GM19043 (cell line): ENCODE data around the gene RPS6KB2.

Experiments
- ATAC-seq: cut with Tn5 transposase; IDR thresholded peaks from one replicate; pipeline ENCODE4 v1.9.1; 2021; ENCODE audit warnings: low read depth; ENCODE audit not compliant: unreplicated experiment

The RPS6KB2 gene

DNA sequence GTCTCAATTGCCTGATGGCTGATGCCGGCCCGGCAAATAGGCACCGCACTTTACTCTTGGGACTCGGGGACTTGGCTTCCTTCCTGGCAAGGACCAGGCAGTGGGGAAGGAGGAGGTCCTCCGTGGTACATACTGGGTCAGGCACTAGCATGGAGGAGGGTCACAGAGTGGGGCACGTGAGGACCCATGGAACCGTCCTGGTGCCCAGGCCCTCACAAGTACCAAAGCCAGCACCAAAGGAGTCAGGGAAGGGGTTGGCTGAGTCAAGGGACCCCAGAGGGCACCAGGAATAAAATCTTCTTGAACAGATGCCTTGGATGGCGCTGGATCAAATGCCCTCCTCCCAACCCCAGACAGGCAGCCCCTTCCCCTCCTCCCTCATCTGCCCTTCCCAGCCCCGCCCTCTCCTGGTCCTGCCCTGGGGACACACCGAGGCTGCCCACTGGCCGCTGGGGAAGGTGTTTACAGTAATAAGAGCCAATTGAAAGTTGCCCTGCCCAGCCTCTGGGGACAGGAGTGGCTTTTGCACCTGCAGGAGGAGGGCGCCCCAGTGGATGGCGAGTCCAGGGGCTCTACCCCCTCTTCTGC is 18.4 kb upstream of the RPS6KB2 start:
- no peak for ATAC-seq

DNA sequence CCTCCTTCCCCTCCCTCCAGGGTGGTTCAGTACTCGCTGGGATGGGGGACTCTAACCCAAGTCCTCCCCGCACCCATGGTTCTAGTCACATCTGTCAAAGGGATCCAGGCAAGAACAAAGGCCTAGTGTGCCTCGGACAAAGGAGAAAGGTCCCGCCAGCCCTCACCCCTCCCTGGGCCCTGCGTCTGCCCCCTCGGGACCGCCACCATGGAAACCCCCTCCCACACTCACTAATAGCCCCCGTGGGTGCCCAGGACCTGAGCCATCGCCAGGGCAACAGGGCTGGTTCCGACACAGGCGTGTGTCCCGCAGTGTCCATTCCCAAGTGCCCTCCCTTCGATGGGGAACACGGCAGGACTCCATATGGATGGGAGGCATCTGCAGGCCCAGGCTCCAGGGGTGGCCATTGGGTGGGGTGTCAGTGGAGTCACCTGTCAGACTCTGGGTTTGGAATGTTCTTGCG is 17.9 kb upstream of the RPS6KB2 start:
- no peak for ATAC-seq

DNA sequence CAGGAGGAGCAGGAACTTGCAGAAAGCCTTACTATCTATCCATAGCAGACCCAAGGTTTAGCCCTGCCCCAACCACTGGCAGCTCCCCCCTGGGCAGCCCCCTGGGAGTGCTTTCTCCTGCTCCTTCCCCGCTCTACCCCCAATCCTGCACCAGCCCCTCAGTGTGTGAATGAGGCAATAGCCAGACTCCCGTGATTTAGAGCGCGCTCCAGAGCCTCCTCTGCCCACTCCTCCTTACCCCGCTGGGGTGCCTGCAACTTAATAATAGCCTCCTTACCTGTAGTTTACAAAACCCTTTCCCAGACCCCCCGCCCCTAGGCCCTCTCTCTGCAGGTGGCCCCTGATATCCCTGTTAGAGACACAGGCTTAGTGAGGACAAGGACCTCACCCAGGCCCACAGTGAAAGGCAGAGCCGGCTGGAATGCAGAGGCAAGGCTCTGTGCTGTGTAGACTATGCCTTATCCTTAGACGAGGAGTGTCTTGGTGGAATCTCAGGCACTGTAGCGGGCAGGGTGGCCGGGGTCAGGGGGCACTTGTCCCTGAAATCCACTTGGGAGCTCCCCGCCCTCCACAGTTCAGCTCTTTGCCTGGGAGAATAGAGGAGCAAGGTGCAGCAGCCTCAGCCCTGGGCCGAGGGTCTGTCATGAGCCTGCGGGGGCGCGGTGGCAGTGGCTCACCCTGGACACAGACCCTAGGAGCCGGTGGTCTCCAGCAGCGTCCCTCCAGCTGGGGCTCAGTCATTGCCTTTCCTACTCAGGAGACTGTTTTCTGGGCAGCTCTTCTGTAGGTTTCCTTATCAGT is 17.1 kb upstream of the RPS6KB2 start:
- no peak for ATAC-seq

DNA sequence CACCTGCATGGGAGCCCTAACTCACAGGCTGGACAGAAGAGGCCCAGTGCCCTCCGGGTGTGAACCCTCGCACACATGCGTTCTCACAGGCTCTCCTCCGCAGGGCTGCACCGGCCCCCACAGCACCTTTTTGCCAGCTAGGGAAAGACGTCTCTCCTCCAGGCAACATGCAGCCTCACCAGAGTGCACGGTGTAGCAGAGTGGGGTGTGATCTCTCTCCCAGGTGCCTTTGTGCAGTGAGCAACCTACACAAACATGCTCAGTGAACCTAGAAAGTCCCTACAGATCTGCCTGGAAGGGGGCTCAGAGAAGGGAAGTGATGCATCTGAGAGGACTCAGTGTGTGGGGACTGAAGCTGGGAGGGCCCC is 16.5 kb upstream of the RPS6KB2 start:
- no peak for ATAC-seq

DNA sequence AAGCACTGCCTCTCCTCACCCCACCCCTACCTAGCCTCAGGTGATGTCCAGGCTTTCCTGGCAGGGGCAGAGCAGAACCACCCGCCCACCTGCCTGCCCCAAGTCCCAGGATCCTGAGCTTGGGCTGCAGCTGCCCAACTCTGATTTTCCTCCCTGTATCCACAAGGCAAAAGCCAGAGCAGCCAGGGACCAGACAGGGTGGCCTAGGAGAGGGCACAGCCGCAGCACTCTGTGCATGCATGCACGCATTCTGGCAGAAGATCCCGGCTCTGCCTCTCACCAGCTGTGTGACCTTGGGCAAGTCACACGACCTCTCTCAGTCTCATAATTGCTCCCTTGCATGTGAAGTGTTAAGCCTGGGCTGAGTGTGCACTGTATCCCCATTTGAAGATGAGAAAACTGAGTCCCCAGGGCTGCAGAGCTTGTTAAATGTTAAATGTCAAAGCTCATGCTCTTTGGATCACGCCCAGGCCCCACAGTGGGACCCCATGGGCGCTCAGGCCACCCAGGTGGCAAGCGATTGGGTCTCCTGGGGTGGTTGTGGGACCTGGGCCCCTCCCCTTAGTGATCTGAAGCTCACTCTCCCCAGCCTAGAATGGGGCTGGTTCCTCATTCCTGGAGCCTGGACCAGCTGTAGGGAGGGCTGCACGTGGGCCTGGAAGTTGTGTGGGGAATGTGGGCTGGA is 15.7 kb upstream of the RPS6KB2 start:
- ATAC-seq: no peak

DNA sequence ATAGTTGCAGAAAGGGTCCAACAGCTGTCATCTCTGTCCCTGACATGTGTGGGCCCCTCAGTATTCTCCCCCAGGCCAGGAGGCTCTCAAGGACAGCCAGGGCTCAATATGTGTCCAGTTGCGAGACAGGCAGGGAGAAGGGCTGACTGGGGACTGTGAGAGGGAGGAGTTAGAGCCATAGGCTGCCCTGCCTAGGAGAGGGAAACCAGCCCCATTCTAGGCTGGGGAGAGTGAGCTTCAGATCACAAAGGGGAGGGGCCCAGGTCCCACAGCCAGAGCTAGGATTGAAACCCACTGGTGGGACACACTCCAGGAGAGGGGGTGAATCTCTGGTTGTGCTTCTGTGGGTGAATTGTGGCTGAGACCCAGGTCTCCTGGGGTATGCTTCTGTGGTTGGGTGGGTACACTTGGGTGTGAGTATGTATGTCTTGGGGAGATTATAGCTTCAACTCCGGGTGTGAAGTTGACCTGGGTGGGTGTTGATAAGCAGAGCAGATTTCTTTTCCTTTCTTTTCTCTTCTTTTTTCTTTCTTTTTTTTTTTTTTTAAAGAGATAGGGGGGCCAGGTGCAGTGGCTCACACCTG is 14.9 kb upstream of the RPS6KB2 start:
- ATAC-seq: no peak

DNA sequence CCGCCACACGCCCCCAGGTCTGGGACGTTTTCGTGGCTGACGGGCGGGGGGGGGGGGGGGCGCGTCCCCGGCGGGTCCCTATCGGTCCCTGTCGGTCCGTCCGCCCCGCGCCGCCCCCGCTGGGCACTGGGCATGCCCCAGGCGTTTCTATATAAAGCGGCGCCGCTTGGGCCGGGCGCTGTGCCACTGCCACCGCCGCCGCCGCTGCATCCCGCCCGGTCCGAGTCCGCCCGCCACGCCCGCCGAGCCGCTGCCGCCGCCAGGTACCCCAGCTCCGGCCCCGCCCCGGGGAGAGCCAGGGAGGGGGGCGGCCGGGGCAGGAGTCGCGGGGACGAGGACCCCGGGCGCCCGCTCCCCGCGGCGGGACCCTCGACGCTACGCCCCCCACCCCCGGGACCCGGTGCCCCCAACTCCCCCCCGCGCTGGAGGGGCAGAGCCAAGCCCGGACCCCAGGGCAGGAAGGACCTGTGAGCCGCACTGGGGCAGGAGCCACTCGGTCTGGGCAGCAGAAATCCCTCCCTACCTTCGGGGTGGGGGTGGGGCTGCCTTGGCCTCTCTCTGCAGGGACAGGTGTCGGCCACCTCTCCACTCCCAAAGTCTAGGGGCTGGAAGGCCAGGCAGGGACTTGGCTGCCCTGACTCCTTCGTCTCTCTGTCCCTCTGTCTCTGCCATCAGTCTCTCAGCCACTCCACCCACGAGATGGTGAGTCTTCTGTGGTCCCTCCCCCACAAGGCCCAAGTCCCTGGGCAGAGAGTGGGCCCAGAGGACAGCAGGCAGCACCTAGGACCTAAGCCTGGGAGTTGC is 12.6 kb upstream of the RPS6KB2 start, which contains the start of gene CARNS1:
Gene CARNS1, plus strand, starts transcription at position 178 of the 804 bp plus-strand sequence. Its CDS starts 522 bp downstream, at position 700.
- no peak for ATAC-seq

DNA sequence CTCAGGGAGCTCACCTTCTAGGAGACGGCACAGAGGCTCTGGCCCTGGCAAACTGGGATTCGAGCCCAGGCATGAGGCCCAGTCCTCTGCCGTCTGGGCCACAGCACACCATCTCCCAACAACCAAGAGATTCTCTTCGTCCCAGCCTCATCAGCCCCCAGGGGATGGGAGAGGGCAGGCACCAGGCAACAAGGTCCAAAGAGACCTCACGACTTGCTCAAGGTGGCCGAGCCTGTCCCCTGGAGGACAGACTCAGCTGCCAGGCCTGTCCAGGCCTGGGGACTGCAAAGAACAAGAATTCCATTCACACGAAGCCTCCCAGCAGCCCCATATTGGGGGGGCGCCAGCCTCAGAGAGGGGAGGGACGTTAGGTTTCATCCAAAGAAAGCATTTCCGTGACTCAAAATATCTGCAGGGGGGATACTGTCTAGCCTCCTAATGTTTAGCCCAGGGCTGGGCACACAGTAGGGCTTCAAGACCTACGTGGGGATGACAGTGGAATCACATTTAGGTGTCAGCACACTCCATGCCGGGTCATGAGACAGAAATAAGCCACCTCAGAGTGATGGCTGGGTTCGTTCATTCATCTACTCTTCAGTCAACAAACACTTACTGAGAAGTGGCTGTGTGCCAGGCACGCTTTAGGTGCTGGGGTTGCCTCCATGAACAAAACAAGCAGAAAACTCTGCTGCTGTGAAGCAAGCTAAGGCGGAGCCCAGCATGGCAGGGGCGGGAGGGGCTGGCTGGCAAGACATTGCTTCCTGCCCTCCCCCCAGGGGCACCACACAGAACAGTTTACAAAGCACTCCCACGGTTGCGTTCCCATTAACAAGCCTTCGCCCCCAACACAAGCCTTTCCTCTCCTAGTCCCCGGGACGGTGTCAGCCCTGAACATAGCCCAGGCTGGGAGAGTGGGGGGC is 11.6 kb upstream of the RPS6KB2 start:
- ATAC-seq: no peak

DNA sequence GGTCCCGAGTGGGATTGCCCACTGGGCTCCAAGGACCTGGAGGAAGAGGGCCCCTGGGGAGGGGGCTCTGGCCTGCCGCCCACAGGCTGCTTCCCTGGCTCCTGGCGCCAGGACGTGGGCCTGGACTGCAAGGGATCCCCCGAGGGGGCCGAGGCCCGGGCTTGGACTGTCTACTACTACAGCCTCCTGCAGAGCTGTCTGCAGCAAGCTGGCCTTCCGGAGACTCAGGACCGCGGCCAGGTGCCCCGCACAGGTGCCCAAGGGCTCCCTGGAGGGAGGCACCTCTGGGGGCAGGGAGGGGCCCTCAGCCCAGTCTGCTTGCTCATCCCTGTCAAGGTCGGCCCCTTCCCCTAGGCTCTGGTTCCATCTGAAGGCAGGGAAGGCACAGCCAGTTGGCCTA is 10.9 kb upstream of the RPS6KB2 start:
- no peak for ATAC-seq

DNA sequence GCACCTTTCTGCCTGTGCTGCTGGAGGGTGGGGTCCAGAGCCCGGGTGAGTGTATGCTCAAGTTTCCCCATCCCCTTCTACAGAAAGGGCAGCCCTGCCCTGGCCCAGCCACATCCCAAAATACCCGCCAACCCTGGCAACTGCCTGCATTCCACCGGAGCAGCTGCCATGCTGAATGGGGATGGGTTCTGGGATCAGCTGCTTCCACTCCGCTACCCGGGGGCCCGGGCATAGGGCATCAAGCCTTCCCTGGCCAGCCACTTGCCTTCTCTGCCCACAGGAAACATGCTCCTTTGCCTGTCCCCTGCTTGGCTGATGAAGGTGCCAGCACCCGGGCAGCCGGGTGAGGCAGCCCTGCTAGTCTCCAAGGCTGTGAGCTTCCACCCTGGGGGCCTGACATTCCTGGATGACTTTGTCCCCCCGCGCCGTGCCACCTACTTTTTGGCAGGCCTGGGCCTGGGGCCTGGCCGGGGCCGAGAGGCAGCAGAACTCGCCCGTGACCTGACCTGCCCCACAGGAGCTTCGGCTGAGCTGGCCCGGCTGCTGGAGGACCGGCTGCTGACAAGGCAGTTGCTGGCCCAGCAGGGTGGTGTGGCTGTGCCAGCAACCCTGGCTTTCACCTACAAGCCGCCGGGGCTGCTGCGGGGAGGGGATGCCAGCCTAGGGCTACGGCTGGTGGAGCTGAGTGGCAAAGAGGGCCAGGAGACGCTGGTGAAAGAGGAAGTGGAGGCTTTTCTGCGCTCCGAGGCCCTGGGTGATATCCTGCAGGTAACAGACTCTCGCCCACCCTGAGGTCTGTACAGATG is 9.6 kb upstream of the RPS6KB2 start:
- ATAC-seq: no peak

DNA sequence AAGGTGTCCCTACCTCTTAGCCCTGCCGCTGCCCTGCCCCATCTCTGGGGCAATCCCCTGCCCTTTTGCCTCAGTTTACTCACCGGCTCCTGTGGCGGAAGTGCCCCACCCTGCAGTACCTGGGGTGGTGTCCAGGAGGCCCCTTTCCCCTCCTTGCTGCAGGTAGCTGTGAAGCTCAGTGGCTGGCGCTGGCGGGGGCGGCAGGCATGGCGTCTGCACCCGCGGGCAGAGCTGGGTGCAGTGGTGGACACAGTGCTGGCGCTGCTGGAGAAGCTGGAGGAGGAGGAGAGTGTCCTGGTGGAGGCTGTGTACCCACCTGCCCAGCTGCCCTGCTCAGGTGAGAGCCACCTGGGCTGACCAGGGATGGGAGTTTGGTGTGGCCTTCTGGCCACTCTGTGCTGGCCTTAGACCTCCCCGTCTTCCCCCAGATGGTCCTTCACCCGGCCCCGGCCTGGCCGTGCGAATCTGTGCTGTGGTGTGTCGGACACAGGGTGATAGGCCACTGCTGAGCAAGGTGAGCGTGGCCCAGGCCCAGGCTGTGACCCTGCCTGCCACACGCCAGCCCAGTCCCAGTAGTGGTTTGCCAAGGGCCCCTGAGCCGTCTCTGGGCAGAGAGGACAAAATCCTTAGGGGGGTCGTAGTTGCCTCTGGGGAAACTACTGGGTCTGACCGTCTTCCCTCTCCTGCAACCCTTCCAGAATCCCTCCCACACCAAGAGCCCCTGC is 8.8 kb upstream of the RPS6KB2 start:
- ATAC-seq: no peak

DNA sequence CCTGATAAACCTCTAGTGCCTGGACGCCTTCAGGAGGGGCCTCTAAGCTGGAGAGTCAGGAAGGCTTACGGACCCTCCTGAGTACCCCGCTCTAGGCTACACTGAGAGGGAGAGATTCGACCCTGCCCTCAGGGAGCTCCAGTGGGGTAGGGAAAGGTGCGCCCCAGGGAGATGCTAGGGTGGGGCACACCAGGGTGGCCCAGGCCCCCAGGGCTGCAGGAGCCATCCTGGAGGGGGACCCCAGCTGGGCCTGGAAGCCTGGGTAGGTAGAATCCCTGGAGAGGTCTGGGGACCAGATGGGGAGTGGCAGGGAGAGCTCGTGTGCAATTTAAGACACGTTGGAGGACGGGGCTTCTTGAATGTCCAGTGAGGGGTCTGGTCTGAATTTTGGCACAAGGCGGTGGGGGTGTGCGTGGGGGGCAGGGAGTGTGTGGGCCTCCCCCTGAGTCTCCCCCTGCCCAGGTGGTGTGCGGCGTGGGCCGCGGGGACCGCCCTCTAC is 8.1 kb upstream of the RPS6KB2 start:
- no peak for ATAC-seq

DNA sequence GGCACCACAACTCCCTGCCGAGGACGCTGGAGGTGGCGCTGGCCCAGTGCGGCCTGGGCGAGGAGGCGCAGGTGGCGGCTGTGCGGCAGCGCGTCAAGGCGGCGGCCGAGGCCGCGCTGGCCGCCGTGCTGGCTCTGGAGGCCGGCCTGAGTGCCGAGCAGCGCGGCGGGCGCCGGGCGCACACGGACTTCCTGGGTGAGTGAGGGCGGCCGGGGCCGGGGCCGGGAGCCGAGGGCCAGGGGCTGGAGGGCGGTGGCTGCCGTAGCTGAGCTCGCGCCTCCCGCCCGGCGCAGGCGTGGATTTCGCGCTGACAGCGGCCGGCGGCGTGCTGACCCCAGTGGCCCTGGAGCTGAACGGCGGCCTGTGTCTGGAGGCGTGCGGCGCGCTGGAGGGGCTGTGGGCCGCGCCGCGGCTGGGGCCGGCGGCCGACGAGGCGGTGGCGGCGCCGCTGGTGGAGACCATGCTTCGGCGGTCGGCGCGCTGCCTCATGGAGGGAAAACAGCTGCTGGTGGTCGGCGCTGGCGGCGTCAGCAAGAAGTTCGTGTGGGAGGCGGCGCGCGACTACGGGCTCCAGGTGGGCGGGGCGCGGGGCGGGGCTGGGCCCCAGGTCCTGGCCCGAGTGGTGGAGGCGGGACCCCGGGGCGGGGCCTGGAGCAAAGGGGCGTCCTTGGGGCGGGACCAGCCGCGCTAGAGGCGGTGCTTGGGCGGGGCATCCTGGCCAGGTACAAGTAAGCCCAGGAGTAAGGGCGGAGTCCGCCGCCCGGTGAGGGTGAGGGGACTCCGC is 7.5 kb upstream of the RPS6KB2 start:
- peak; percentile 94 for ATAC-seq

DNA sequence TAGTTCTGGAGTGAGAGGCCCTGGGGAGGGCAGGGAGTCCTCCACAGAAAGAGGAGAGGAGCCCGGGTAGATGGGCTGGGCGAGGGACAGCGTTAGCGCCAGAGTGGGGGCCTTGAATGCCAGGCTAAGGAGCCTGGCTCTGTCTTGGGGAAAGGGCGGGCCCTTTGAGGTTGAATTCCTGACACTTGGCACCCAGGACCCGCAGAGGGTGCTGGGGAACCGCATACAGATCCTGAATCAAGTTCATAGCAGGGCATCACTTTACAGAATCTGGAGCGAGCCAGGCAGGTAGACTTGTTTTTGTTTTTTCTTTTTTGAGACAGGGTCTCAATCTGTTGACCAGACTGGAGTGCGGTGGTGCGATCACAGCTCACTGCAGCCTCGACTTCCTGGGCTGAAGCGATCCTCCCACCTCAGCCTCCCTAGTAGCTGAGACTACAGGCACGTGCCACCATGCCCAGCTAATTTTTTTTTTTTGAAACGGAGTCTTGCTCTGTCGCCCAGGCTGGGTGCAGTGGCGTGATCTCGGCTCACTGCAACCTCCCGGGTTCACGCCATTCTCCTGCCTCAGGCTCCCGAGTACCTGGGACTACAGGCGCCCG is 6.8 kb upstream of the RPS6KB2 start:
- ATAC-seq: no peak

DNA sequence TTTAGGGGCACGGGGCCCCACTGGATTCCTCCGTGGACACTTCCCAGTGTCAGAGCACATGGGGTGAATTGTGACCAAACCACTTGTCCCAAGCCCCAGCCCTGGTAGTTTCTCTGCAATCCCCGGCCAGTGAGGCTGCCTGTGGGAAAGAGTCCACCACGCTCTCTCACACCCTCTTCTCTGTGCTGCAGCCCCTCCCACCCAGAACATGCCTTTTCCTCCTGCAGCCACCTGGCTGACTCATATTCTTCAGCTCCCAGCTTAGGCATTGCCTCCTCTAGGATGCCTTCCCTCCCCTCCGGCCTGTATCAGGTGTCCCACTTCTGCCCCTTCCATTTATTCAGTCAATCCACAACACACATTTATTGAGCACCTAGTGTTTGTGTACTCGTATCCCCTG is 5.4 kb upstream of the RPS6KB2 start:
- no peak for ATAC-seq

DNA sequence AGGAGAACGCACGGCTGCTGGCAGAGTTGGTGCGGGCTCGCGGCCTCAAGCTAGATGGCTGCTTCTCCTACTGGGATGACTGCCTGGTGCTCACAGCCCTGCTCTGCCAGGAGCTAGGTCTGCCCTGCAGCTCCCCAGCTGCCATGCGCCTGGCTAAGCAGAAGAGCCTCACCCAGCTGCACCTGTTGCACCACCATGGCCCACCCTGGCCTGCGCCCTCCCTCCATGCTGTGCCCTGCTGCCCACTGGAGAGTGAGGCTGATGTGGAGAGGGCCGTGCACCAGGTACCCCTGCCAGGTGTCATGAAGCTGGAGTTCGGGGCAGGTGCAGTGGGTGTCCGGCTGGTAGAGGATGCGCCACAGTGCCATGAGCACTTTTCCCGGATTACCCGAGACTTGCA is 4.8 kb upstream of the RPS6KB2 start:
- no peak for ATAC-seq
